Body of pancreas (tissue), 4 donors: ENCODE measurements around the gene BTBD9. TPM values are rescaled to one million over a fixed set of nuclear protein-coding genes. Genes with fewer than 3 reads are reported as not detected.

Experiments
- ATAC-seq: fragments of 150-250 bp; one replicate; pipeline ENCODE4 v1.9.1; 2016
- DNase-seq, 4 donors: peaks; one replicate each; pipeline ENCODE4 v3.0.0-alpha.2; 2019
- H3K27ac ChIP-seq, 4 donors: fragments of 200-600 bp; sonication (generic); 1 replicate in 3 of 4; 2 replicates in 1 of 4; pipeline versions ENCODE4 v1.5.1 to v1.6.1; 2016 to 2019; ENCODE audit warnings: mild to moderate bottlenecking in 1 of 4, mixed read lengths in 1 of 4, moderate library complexity in 1 of 4
- H3K27me3 ChIP-seq, 2 donors: fragments of 200-600 bp; sonication (generic); one replicate each; pipeline ENCODE4 v1.6.0; 2016; ENCODE audit warnings: mild to moderate bottlenecking in 1 of 2
- H3K36me3 ChIP-seq, 2 donors: fragments of 200-600 bp; sonication (generic); replicated peaks in 1 of 2; 2 replicates each; pipeline ENCODE4 v1.5.1; 2016; ENCODE audit warnings: low read depth in 2 of 2; ENCODE audit not compliant: insufficient read depth in 1 of 2
- H3K4me1 ChIP-seq: fragments of 200-600 bp; sonication (generic); one replicate; pipeline ENCODE4 v1.6.0; 2016
- H3K4me3 ChIP-seq, 2 donors: fragments of 200-600 bp; sonication (generic); 1 replicate in 1 of 2; 2 replicates in 1 of 2; pipeline ENCODE4 v1.5.1; 2016 to 2019
- H3K9me3 ChIP-seq, 3 donors: fragments of 200-600 bp; sonication (generic); 1 replicate in 2 of 3; 2 replicates in 1 of 3; pipeline ENCODE4 v1.5.1; 2016
- POLR2A ChIP-seq, 3 donors: fragments of 450-650 bp; IDR thresholded peaks; one replicate each; pipeline ENCODE4 v1.6.1; 2016; ENCODE audit warnings: antibody characterized with exemption in 3 of 3, mild to moderate bottlenecking in 2 of 3
- whole genome bisulfite sequencing, 2 donors: methylation state at CpG; one replicate each; pipeline ENCODE4 v1.1.5; 2017; 5-methylcytosine and 5-hydroxymethylcytosine counted together
- intact Hi-C: fragments of 100-400 bp; cut with DNase I; formaldehyde crosslinking; loops from one replicate; pipeline ENCODE4 v1.15.1; 2023
- total RNA-seq, 2 donors: library from RNA; depleted of rRNA; stranded (reverse); fragments of >200 nt; gene quantifications; one replicate each; pipeline ENCODE4 v1.1.0, GENCODE V29; 2016
- TF ChIP-seq, protein P1 (sequence below), 7 experiments: fragments of 450-650 bp in 4 of 7; fragments of 200-600 bp in 3 of 7; sonication (generic) in 3 of 7; IDR thresholded peaks; one replicate each; pipeline ENCODE4 v1.5.1; 2016 to 2019; ENCODE audit warnings: antibody characterized with exemption in 7 of 7

Gene BTBD9
- total RNA-seq, 2 donors from 2014 or later, result 11.9 to 29.3 TPM

DNA sequence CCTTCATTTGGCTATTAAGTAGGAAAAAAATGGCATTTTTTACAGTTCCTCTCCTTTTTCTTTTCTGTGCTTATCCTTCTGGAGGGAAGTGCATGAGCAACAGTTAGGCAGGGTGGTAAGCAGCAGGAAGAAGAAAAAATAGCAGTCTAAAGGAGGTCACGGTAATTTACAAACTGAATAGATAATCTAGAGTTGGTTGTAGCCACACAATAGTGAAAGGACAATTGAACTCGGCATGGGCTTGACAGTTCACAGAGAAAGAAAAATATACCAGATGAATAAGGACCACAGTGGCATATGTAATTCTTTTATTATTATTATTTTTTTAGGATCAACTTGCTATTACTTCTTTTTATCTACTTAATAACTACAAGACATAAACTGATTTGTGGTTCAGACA lies 358.6 kb downstream of the BTBD9 start:
- intact Hi-C loops, result no loop called here
- 41 to 57% methylated on average over 2 of the region's 2 CpGs for WGBS, 2 donors
- DNase-seq (no peak), ATAC-seq (no peak)
- H3K36me3 ChIP-seq, result no peaks in the 10 kb centered on the region
- no peaks in the 10 kb centered on the region for H3K27me3 ChIP-seq
- H3K27ac ChIP-seq, result no peak overlapping the region
- no peaks in the 10 kb centered on the region for H3K4me1 ChIP-seq
- H3K4me3 ChIP-seq, result no peak overlapping the region
- no peak for TF ChIP-seq POLR2A (IDR thresholded peaks at IDR 0.05)
- TF ChIP-seq, protein P1, sequence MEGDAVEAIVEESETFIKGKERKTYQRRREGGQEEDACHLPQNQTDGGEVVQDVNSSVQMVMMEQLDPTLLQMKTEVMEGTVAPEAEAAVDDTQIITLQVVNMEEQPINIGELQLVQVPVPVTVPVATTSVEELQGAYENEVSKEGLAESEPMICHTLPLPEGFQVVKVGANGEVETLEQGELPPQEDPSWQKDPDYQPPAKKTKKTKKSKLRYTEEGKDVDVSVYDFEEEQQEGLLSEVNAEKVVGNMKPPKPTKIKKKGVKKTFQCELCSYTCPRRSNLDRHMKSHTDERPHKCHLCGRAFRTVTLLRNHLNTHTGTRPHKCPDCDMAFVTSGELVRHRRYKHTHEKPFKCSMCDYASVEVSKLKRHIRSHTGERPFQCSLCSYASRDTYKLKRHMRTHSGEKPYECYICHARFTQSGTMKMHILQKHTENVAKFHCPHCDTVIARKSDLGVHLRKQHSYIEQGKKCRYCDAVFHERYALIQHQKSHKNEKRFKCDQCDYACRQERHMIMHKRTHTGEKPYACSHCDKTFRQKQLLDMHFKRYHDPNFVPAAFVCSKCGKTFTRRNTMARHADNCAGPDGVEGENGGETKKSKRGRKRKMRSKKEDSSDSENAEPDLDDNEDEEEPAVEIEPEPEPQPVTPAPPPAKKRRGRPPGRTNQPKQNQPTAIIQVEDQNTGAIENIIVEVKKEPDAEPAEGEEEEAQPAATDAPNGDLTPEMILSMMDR (IDR thresholded peaks at IDR 0.05), result no peak
- no peaks in the 10 kb centered on the region for H3K9me3 ChIP-seq

DNA sequence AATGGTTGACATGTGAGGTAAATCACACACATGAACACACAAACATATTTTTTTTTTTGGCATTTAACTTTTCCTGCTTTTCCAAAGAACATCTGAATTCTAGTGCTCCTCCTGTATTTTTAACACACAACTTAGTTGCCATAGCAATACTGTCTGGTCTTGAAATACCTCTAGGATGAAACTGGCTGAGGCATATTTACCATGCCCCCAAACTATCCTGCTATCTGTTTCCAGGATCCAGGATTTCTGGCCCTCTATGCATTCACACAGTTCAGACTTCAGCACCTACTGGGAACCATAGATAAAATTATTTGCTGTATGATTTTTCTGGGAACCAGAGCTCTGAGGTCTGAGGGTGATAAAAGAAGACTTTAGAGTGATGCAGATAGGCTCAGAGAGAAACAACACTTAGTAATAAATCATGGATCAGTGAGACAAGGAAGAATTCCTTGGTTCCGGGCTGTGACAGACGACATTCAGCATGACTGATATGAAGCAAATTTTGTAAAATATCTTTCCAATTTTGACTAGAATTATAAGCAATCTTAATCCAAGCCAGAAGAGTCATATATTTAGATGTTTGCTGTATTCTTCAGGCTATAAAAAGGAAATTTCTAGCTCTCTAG lies 359.7 kb downstream of the BTBD9 start:
- 45 to 84% methylated on average over 2 of the region's 2 CpGs for WGBS, 2 donors
- Histone ChIP-seq H3K4me1 (no peaks in the 10 kb centered on the region), H3K27ac (no peak overlapping the region), H3K4me3 (no peak overlapping the region), H3K9me3 (no peaks in the 10 kb centered on the region), H3K27me3 (no peaks in the 10 kb centered on the region), H3K36me3 (no peaks in the 10 kb centered on the region)
- intact Hi-C loops, result no loop called here
- DNase-seq, result no peak
- TF ChIP-seq POLR2A (IDR thresholded peaks at IDR 0.05), result no peak
- TF ChIP-seq, protein P1 (IDR thresholded peaks at IDR 0.05), result no peak
- ATAC-seq, result no peak

DNA sequence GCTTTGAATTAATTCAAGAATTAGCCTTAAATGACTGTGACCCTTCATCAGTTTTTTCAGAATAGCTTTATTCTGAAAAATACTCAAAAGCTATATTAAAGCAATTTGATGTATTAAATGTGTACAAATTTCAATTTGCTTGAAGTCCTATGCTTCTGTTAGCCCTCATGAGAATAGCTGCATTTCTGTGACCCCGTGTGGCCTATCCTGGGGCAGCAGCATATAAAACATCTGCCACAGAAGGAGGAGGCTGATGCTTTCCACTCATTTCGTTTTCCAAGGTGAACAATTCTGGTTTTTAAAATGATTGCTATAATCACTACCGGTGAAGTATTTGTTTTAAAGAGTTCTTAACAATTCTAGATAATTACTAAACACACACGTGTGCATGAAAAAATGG lies 360.3 kb downstream of the BTBD9 start:
- Histone ChIP-seq H3K9me3 (no peaks in the 10 kb centered on the region), H3K4me3 (no peak overlapping the region), H3K27me3 (no peaks in the 10 kb centered on the region), H3K4me1 (no peaks in the 10 kb centered on the region), H3K36me3 (no peaks in the 10 kb centered on the region), H3K27ac (no peak overlapping the region)
- 67 to 77% methylated on average over 4 of the region's 4 CpGs for WGBS, 2 donors
- TF ChIP-seq POLR2A (IDR thresholded peaks at IDR 0.05), result no peak
- TF ChIP-seq, protein P1 (IDR thresholded peaks at IDR 0.05), result peak in 1 of 7 experiments; percentile 5
- no peak for DNase-seq
- ATAC-seq, result no peak
- intact Hi-C loops, result no loop called here

DNA sequence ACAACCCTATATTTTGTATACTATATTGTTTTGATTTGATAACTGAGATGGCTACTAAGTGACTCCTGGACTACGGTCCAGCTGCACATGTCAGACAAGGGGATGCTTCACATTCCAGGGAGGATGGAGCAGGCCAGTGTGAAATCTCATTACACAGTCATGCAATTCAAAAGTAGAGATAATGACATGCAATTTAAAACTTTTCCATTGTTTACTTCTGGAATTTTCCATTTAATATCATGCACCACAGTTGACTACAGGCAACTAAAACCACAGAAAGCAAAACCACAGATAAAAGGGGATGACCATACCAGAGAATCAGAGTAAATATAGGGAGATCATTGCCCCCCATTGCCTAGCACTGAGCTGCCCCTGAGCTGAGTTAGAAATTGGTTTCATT lies 366.4 kb downstream of the BTBD9 start:
- H3K27ac ChIP-seq, result no peak overlapping the region
- H3K36me3 ChIP-seq, result no peaks in the 10 kb centered on the region
- H3K4me3 ChIP-seq, result no peak overlapping the region
- intact Hi-C loops, result no loop called here
- H3K27me3 ChIP-seq, result no peaks in the 10 kb centered on the region
- no peaks in the 10 kb centered on the region for H3K9me3 ChIP-seq
- WGBS, 2 donors, result 92 to 94% methylated on average over 1 of the region's 1 CpG
- H3K4me1 ChIP-seq, result no peaks in the 10 kb centered on the region
- no peak for ATAC-seq
- DNase-seq, result no peak
- no peak for TF ChIP-seq POLR2A (IDR thresholded peaks at IDR 0.05)
- TF ChIP-seq, protein P1 (IDR thresholded peaks at IDR 0.05), result no peak

DNA sequence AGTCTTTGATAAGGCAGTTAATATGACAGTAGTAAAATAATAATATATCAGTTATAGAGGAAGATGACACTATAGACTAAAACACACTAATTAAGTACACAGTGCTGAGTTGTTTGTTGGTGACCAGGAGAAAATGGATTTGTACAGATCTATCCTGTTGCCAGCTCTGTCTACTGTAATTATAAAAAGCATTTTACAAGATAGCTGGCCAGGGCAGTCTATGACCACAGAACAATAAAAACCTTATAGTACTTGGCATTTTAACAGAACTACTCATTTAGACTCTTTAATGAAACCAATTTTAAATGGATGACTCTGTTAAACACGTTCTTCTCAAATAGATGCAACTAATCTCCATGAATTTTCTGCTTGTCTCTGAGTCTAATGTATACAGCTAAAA lies 367.5 kb downstream of the BTBD9 start:
- Histone ChIP-seq H3K36me3 (no peaks in the 10 kb centered on the region), H3K4me1 (no peaks in the 10 kb centered on the region), H3K9me3 (no peaks in the 10 kb centered on the region), H3K4me3 (no peak overlapping the region), H3K27me3 (no peaks in the 10 kb centered on the region), H3K27ac (no peak overlapping the region)
- TF ChIP-seq POLR2A (IDR thresholded peaks at IDR 0.05), result no peak
- TF ChIP-seq, protein P1 (IDR thresholded peaks at IDR 0.05), result no peak
- 78 to 86% methylated on average over 1 of the region's 1 CpG for WGBS, 2 donors
- no peak for DNase-seq
- ATAC-seq, result no peak
- intact Hi-C loops, result no loop called here
